OCI-M1 (cell line): ENCODE measurements around the gene ABCA8.

Experiments
- DNase-seq: peaks from one replicate; lab custom pipeline; 2025; lab: John Stamatoyannopoulos, UW

ABCA8 gene

GRCh38 chr17:68867759-68868516 lies 87.3 kb downstream of the ABCA8 start:
- DNase-seq: no peak

GRCh38 chr17:68865584-68865983 lies 89.6 kb downstream of the ABCA8 start:
- no peak for DNase-seq

- DNase-seq: no peak
Observed at GRCh38 chr17:68863091-68863652, 92.0 kb downstream of the ABCA8 start.

GRCh38 chr17:68861602-68862001 lies 93.6 kb downstream of the ABCA8 start:
- DNase-seq: no peak

- DNase-seq: no peak
Observed at GRCh38 chr17:68860941-68861340, 94.3 kb downstream of the ABCA8 start.

GRCh38 chr17:68854452-68854851 lies 100.7 kb downstream of the ABCA8 start:
- DNase-seq: no peak

- no peak for DNase-seq
Observed at GRCh38 chr17:68853439-68853838, 101.8 kb downstream of the ABCA8 start.

GRCh38 chr17:68853036-68853435 lies 102.2 kb downstream of the ABCA8 start:
- no peak for DNase-seq

GRCh38 chr17:68851890-68852289 lies 103.3 kb downstream of the ABCA8 start:
- no peak for DNase-seq

GRCh38 chr17:68850749-68851510 lies 104.3 kb downstream of the ABCA8 start:
- DNase-seq: no peak

- no peak for DNase-seq
Observed at GRCh38 chr17:68849673-68850610, 105.2 kb downstream of the ABCA8 start.

- DNase-seq: no peak
Observed at GRCh38 chr17:68847711-68848110, 107.5 kb downstream of the ABCA8 start.

GRCh38 chr17:68843522-68843921 lies 111.7 kb downstream of the ABCA8 start:
- DNase-seq: no peak

GRCh38 chr17:68840073-68840472 lies 115.1 kb downstream of the ABCA8 start:
- DNase-seq: no peak

GRCh38 chr17:68835071-68835470 lies 120.1 kb downstream of the ABCA8 start:
- no peak for DNase-seq

GRCh38 chr17:68834328-68834836 lies 120.8 kb downstream of the ABCA8 start:
- DNase-seq: no peak

GRCh38 chr17:68832109-68832802 lies 122.9 kb downstream of the ABCA8 start:
- DNase-seq: no peak

GRCh38 chr17:68831170-68831569 lies 124.0 kb downstream of the ABCA8 start:
- no peak for DNase-seq

GRCh38 chr17:68830313-68830712 lies 124.9 kb downstream of the ABCA8 start:
- no peak for DNase-seq

- DNase-seq: no peak
Observed at GRCh38 chr17:68829211-68829610, 126.0 kb downstream of the ABCA8 start.

- no peak for DNase-seq
Observed at GRCh38 chr17:68824707-68825106, 130.5 kb downstream of the ABCA8 start.
